NT2/D1 (cell line): Measurements from ENCODE around the gene CUTA.

Experiments
- SUZ12 ChIP-seq: IDR thresholded peaks from 2 replicates; pipeline ENCODE4 v1.6.1; 2011; ENCODE audit not compliant: insufficient read length, insufficient read depth; ENCODE audit errors: extremely low read depth
- YY1 ChIP-seq: IDR thresholded peaks from 2 replicates; pipeline ENCODE4 v1.6.1; 2011; ENCODE audit not compliant: insufficient read length, insufficient read depth

GRCh38 chr6:33450434-33450833 lies 32.5 kb upstream of the CUTA start:
- no peak for TF ChIP-seq SUZ12
- TF ChIP-seq YY1: no peak
